Measurements from ENCODE around the gene MGRN1. TPM values are rescaled to one million over a fixed set of nuclear protein-coding genes. Genes with fewer than 3 reads are reported as not detected.
"Not testable (repeated sequence)": the region's sequence is repeated elsewhere in the genome, so short reads cannot be mapped to it uniquely, and the experiment has no call there.

The MGRN1 gene
- total and polyA plus RNA-seq, 4 donors = 29.5 to 112 (median 47.0) TPM

GRCh38 chr16:4649744-4650442 is 25.3 kb downstream of the MGRN1 start:
- DNase-seq (no peak), ATAC-seq (ENCODE audit: insufficient read depth, low FRiP score) (no peak)
- Histone ChIP-seq H3K9me3 (ENCODE audit: control insufficient read depth in 4 of 4, insufficient read depth in 3 of 4, low read length in 3 of 4) (no peaks in the 10 kb centered on the region), H3K4me3 (no peak overlapping the region), H3K27ac (ENCODE audit: low read depth in 1 of 2, low read length in 1 of 2) (no peak overlapping the region), H3K4me1 (ENCODE audit: control insufficient read depth in 5 of 5, insufficient read depth in 5 of 5, low read length in 5 of 5) (peaks cover 0 to 11% (median 8%) of the 10 kb centered on the region in 5 donors), H3K9ac (ENCODE audit: insufficient read depth in 1 of 2, low read length in 2 of 2) (no peak overlapping the region), H3K36me3 (ENCODE audit: control insufficient read depth in 4 of 4, insufficient read depth in 4 of 4, low read length in 4 of 4) (peaks cover 6 to 30% (median 20%) of the 10 kb centered on the region in 4 donors), H3K27me3 (ENCODE audit: control insufficient read depth in 3 of 3, insufficient read depth in 3 of 3, low read length in 2 of 3) (no peaks in the 10 kb centered on the region)
- no peak for TF ChIP-seq CTCF (IDR thresholded peaks at IDR 0.05; ENCODE audit: control extremely low read depth, extremely low read depth)
- WGBS, 2 donors = 87 to 88% methylated on average over 25 of the region's 25 CpGs

DNA sequence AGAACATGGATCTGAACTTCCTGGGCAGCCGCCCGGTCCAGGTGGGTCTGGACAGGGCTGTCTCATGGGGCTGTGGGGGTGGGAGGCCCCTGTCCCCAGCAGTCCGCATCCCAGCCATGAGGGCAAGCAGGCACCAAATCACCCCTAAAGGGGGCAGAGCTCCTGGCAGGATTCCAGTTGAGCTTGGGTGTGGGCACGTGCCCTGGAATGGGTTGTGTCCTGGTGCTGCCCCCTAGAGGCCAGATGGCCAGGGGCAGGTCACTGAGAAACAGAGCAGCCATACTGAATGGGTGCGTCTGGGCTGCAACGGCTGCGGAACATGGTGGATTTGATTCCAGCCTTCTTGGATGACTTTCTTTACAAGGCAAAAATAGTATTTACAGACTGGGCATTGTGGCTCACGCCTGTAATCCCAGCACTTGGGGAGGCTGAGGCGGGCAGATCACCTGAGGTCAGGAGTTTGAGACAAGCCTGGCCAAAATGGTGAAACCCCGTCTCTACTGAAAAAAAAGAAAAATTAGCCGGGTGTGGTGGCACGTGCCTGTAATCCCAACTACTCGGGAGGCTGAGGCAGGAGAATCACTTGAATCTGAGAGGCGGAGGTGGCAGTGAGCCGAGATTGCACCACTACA is 25.9 kb downstream of the MGRN1 start:
- H3K36me3 ChIP-seq (ENCODE audit: control insufficient read depth in 4 of 4, insufficient read depth in 4 of 4, low read length in 4 of 4) = peaks cover 6 to 35% (median 21%) of the 10 kb centered on the region in 4 donors
- peak overlapping the region in 1 of 2 donors; percentile 4 for H3K27ac ChIP-seq (ENCODE audit: low read depth in 1 of 2, low read length in 1 of 2)
- peak in 1 of 3 donors; percentile 34 for DNase-seq

DNA sequence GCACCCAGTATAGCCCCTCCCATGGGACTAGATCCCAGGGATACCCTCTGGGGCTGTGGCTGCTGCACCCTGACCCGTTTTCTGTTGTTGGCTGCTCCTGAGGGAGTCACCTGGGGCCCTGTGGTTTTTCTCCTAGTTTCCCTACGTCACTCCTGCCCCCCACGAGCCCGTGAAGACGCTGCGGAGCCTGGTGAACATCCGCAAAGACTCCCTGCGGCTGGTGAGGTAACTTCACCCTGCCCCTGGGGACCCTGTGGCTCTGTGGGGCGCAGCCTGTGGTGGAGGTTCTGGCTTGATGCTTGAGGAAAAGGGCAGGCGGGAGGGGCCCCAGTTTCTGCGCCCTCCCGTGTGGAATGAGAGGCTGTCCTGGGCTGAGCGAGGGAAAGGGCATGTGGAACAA is 27.2 kb downstream of the MGRN1 start:
- Histone ChIP-seq H3K27ac (ENCODE audit: low read depth in 1 of 2, low read length in 1 of 2) (peak overlapping the region in 1 of 2 donors; percentile 55), H3K9ac (ENCODE audit: insufficient read depth in 1 of 2, low read length in 2 of 2) (no peak overlapping the region), H3K4me1 (ENCODE audit: control insufficient read depth in 5 of 5, insufficient read depth in 5 of 5, low read length in 5 of 5) (peaks cover 0 to 19% (median 15%) of the 10 kb centered on the region in 5 donors), H3K27me3 (ENCODE audit: control insufficient read depth in 3 of 3, insufficient read depth in 3 of 3, low read length in 2 of 3) (no peaks in the 10 kb centered on the region), H3K36me3 (ENCODE audit: control insufficient read depth in 4 of 4, insufficient read depth in 4 of 4, low read length in 4 of 4) (peaks cover 6 to 41% (median 24%) of the 10 kb centered on the region in 4 donors), H3K9me3 (ENCODE audit: control insufficient read depth in 4 of 4, insufficient read depth in 3 of 4, low read length in 3 of 4) (no peaks in the 10 kb centered on the region), H3K4me3 (no peak overlapping the region)
- 85 to 94% methylated on average over 13 of the region's 13 CpGs for WGBS, 2 donors
- TF ChIP-seq CTCF (IDR thresholded peaks at IDR 0.05; ENCODE audit: control extremely low read depth, extremely low read depth) = no peak
- ATAC-seq (ENCODE audit: insufficient read depth, low FRiP score) = no peak
- DNase-seq = no peak

More for the DNA sequence above, 25.9 kb downstream of the MGRN1 start:
- H3K4me3 ChIP-seq; H3K27me3 ChIP-seq (ENCODE audit: control insufficient read depth in 3 of 3, insufficient read depth in 3 of 3, low read length in 2 of 3); H3K9ac ChIP-seq (ENCODE audit: insufficient read depth in 1 of 2, low read length in 2 of 2); ATAC-seq (ENCODE audit: insufficient read depth, low FRiP score); H3K9me3 ChIP-seq (ENCODE audit: control insufficient read depth in 4 of 4, insufficient read depth in 3 of 4, low read length in 3 of 4): not testable (repeated sequence)
- peak; percentile 8 for TF ChIP-seq CTCF (IDR thresholded peaks at IDR 0.05; ENCODE audit: control extremely low read depth, extremely low read depth)
- 78 to 83% methylated on average over 15 of the region's 15 CpGs for WGBS, 2 donors
- H3K4me1 ChIP-seq (ENCODE audit: control insufficient read depth in 5 of 5, insufficient read depth in 5 of 5, low read length in 5 of 5) = peaks cover 0 to 17% (median 11%) of the 10 kb centered on the region in 5 donors
